ENCODE measurements around the gene OVCA2.

OVCA2 gene

DNA sequence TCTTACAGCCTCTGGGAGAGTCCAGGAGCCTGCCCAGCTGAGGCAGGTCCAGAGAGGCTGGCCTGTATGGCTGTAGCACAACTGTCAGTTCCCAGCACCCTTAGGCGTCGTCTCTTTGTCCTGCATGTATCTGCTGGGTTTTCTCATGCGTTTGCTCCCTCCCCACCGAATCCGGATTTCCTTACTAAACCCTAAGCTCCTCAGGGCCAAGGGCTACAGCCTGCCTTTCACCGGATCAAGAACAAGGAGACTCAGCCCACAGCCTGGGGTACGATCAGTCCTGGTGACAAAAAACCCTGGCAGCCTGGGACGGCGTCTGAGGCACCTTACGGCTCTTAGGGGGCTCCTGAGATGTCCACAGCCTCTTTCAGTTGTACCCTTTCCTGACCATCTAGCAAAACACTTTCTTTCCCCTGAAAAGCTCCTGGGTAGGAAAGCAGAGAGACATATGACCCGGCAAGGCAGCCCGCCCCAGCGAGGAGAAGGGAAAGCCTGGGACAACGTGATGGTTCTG, 25.3 kb downstream of the OVCA2 start:
- DNase-seq = no peak

DNA sequence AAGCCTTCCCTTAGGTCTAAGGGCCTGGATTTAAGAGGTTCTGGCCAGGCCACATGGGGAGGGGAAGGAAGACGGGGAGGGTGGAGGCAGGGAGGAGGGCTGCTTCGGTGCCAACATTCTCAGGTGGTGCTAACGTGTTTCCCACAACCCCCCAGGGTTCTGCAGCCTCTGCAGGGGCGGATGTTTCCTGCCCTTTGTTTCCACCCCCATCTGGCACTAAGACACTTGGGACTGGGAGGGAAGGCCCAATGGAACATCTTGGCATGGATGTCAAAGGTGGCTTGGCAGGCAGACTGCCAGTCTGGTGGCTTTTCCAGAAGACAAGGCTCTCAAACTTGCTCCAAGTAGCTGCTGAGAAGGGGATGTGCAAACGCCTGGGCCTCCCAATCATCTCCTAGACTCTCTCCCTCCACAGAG, 25.8 kb downstream of the OVCA2 start:
- no peak for DNase-seq

DNA sequence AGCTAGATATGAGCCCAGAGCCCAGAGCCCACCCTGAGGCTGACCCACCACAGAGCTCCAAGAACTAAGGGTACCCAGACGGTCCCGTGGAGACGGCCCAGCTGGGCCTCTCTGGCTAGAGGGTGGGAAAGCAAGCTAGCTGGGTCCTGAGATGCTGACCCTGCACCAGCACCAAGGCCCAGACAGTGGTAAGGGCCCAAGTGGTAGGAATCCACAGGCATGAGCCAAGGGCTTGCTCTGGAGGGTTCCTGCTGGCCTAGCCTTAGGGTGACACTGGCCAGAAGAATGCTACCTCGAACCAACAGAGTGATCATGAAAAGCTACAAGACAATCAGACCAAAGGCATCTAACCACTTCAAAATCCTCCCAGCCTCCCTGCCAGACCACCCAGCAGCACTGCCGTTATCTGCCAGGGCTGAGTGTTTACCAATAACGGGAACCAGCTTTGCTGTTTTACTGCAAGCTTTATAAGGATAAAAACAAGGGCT, 26.3 kb downstream of the OVCA2 start:
- DNase-seq = no peak

DNA sequence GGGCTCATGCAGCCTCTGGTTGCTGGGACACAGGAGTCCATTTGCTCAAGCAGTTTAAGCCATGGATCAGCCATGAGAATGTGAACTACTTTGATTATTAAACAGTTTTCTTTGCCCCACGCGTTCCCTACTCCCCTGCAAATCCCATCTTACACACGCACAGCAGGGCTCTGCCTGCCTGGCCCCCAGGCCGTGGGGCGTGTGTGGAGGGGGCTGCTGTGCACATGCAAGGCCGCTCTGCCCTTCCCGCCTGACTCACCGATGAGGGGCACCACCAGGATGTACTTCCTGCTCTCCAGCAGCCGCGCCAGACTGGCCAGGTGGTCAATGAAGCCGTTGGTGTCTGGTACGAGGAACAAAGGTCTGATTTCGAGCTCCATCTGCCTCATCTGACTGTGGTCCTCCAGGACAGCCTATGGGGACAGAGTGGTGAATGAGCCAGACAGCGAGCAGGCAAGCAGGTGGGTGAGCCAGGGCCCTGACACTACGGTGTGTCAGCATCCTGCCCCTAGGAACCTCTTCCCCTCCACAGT, 26.8 kb downstream of the OVCA2 start:
- no peak for DNase-seq

DNA sequence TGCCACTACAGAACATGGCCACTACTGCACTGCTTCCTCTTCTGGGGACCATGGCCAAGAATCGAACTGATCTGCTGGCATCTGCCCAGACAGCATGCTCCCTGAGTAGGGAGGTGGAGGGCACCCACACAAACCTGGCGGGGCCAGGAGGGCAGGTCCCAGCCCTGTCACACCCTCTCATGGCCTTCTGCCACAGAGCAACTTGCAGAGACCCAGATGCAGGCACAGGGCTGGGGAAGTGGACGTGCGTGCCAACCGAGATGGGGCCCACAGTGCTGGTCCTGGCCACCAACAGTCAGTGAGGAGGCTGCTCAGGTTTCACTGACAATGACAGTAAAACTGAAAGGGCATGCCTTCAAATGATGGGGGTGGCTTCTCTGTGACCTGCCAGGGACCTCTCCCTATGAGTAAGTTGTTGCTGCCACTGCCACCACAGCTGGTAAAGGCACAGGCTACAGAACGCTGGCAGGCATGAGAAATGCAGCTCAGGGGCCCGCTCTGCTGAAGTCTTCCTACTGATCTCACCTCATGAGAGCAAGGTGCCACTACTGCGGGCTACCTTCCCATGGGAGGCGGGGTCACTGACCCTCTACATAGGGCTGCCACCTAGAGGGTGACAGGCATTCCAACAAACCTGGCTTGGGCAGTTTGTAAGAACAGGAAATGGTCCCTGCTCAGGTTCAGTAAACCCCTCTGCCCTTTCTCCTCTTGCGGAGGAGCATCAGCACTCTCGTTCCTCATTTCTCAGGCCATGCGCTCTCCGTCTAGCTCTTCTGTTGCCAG, 28.6 kb downstream of the OVCA2 start:
- no peak for DNase-seq

- DNase-seq = no peak
Measured at GRCh38 chr17:2071024-2071385, 29.2 kb downstream of the OVCA2 start.

GRCh38 chr17:2071455-2072281, 29.8 kb downstream of the OVCA2 start:
- DNase-seq = no peak

DNA sequence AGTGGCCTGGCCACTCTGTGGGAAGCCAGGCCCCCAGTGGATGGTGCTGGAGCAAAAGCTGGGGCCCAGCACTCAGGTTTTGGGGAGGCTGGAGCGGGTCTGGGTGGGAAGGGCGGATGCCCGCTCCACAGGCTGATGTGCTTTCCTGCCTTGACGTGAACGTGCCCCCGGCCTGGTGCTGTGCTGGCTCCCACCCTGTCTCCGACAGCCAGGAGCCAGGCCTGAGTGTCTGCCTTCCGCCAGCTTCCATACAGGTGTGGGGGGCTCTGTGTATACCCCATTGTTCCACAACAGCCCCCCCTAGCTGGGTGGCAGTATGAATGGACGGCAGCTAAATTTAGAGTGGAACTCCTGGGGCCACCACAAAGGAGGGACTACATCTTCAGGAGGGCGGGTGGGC, 33.1 kb downstream of the OVCA2 start:
- DNase-seq = no peak

DNA sequence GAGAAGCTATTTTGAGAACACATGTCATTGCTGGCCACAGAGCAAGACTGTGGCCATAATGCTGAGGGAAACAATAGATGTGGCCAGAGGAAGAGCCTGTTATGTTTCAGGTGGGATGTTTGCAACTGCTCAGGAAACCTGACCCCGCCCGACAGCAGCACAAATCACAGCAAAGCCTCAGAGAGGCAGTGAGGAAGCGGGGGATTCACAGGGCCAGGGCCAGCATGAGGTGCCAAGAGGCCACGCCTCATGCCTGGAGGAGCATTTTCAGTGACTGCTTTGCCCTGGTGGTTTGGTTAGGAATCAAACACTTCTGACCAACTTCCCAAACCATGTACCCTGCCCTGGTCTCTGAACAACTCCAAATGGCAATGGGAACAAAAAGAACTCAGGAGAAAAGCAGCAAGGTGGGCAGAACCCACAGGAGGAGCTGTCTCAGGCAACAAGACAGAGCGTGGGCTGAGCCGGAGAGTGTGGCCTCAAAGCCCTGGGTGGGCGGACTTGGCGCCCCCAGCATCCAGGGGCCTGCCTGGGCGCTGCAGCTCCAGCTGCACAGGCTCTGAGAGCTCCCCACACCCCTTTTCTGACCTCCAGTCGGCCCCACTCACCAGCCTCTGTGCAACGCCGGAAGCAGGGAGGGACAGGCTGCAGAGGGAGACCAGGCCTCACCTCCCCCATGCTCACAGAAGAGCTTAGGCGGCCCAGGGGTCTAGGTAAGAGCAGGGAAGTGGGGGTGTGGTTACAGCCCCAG, 33.7 kb downstream of the OVCA2 start:
- no peak for DNase-seq

GRCh38 chr17:2076087-2076984, 34.5 kb downstream of the OVCA2 start:
- no peak for DNase-seq

DNA sequence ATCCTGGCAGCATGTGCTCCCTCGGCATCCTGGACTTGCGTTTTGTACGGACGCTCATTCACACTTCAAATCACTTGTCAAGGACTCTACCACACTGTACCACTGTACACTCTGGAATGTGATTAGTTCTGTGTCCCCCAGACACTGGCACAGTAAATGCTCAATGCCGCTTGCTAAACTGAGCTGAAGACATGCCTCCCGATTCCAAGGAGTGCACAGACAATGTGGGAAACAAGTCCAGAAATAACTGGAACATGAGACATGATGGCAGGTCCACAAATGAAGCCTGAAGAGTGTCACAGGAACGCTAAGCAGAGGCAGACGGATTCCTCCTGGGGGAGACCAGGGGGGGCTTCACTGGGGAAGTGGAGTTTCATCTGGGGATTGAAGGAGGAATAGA, 35.2 kb downstream of the OVCA2 start:
- DNase-seq = no peak

DNA sequence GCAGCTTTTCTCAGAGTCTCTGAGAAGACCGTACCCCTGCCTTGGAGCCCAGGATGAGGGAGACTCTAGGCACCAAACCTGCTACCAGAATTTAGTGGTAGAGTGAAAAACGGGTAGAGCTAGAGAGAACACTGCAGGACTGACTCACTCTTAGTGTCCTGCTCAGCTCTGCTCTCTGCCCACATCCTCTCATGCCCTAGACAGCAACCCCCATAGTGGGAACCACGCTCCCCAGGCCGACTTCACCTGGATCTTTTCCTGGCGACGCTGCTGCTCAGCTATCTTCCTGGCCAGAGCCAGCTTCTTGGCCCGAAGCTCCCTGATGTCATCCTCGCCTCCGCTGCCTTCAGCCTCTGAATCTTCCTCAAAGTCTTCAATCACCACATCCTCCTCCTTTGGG, 39.7 kb downstream of the OVCA2 start:
- DNase-seq = no peak

DNA sequence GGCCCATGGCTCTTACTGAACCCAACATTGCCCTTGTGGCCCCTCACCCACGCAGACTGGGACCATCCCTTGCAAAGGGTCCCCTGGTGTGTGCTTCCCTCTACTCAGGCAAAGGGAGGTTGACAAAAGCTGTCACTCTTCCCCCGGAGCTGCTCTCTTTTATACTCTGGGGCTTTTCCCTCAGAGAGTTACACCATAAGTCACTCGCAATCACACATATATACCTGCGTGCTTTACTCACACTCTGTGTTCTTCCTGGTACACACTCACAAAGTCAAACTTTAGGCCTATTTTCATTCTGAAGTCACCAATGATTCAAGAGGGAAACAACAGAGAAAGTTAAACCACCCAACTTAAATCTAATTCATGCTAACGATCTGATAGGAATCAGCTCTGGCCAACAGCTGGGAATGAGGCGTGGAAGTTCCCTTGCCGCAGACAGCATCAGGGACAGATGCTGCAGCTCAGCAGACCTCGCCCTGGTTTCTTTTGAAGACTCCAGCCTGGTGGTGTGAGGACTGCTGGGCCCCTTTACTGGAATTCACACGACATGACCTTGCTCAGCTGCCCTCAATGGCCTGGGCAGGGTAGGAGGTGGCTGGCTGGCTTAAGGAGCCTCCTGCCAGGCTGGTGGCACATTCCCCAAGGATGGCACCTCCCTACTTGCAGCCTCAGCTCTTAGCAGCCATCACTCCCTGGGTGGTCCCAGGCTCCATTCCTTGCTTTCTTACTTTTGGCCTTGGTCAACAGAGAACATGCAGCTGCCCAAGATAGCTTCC, 40.4 kb downstream of the OVCA2 start:
- no peak for DNase-seq

- no peak for DNase-seq
Measured at GRCh38 chr17:2083613-2084035, 41.8 kb downstream of the OVCA2 start.

GRCh38 chr17:2084036-2084765, 42.4 kb downstream of the OVCA2 start:
- no peak for DNase-seq

GRCh38 chr17:2084766-2085647, 43.2 kb downstream of the OVCA2 start:
- DNase-seq = no peak

DNA sequence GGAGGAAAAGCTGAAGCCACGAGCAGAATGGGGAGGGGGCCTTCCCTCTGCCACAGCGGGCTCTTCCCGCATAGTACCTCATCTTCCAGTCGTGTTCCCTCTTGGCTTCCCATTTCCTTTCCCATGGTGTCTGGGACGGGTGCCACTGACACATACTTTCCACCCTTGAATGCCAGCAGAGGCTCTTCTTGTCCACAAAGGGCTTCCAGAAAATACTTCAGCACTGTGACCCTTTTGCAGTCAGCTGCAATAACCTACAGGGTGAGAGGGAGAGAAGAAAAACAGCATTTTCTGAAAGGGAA, 43.8 kb downstream of the OVCA2 start:
- no peak for DNase-seq

DNA sequence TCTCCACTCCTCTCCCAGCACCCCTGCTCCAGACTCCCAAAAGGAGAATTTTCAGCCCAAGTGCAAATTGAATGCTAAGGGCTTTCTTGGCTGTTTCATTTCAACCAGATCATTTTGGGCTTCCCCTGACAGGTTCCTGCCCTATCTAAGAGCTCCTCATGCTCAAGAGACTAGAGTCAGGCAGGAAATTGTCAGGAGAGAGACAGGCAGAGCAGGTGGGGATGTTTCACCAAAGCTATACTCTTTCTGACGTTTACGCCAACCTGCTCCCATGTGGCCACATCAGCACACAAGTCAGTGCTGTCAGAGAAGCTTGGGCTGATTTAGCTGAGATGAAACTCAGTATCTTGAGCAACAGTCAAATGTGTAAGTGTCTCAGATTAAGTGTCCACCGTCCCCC, 44.5 kb downstream of the OVCA2 start:
- no peak for DNase-seq

- DNase-seq = peak; percentile 23
Measured at GRCh38 chr17:2087597-2088211, 45.9 kb downstream of the OVCA2 start.

Measured in activated gamma-delta T cell treated with Interleukin-2 at 50 U/mL for 16 hours (primary cell).